Measurements from ENCODE around the gene AGBL5.

The AGBL5 gene

GRCh38 chr2:27050996-27051901 lies at the start of gene AGBL5:
TSS of gene AGBL5 (plus strand) at chr2:27051668. CDS start at chr2:27052959, 1,291 bp downstream.
- DNase-seq: peak; percentile 89 to 93

- DNase-seq: no peak
Observed at GRCh38 chr2:27001950-27002349, 49.5 kb upstream of the AGBL5 start.

- no peak for DNase-seq
Observed at GRCh38 chr2:27003007-27003406, 48.5 kb upstream of the AGBL5 start.

GRCh38 chr2:27003857-27004256 lies 47.6 kb upstream of the AGBL5 start:
- no peak for DNase-seq

- DNase-seq: no peak
Observed at GRCh38 chr2:27006602-27007415, 44.7 kb upstream of the AGBL5 start.

GRCh38 chr2:27007416-27008374 lies 43.8 kb upstream of the AGBL5 start:
- no peak for DNase-seq

GRCh38 chr2:27008678-27009077 lies 42.8 kb upstream of the AGBL5 start:
- DNase-seq: no peak

GRCh38 chr2:27009083-27009482 lies 42.4 kb upstream of the AGBL5 start:
- DNase-seq: no peak

GRCh38 chr2:27009716-27010115 lies 41.8 kb upstream of the AGBL5 start:
- no peak for DNase-seq

GRCh38 chr2:27010139-27010538 lies 41.3 kb upstream of the AGBL5 start:
- DNase-seq: no peak

GRCh38 chr2:27013738-27014137 lies 37.7 kb upstream of the AGBL5 start:
- DNase-seq: no peak

- no peak for DNase-seq
Observed at GRCh38 chr2:27014771-27015433, 36.6 kb upstream of the AGBL5 start.

GRCh38 chr2:27016801-27017325 lies 34.6 kb upstream of the AGBL5 start:
- peak in 1 of 2 experiments; percentile 27 for DNase-seq

- DNase-seq: no peak
Observed at GRCh38 chr2:27018142-27018541, 33.3 kb upstream of the AGBL5 start.

GRCh38 chr2:27019459-27019858 lies 32.0 kb upstream of the AGBL5 start:
- DNase-seq: no peak

- no peak for DNase-seq
Observed at GRCh38 chr2:27019931-27020855, 31.3 kb upstream of the AGBL5 start.

- DNase-seq: no peak
Observed at GRCh38 chr2:27021253-27022049, 30.0 kb upstream of the AGBL5 start.

GRCh38 chr2:27023740-27024139 lies 27.7 kb upstream of the AGBL5 start:
- DNase-seq: no peak

GRCh38 chr2:27024188-27024587 lies 27.3 kb upstream of the AGBL5 start:
- no peak for DNase-seq

GRCh38 chr2:27024812-27025211 lies 26.7 kb upstream of the AGBL5 start:
- DNase-seq: no peak
